IMR-90 (cell line): ENCODE data around the gene DNAH17. TPM values are rescaled to one million over a fixed set of nuclear protein-coding genes. Genes with fewer than 3 reads are reported as not detected.

Experiments
- ATAC-seq: fragments of 200-7000 bp; cut with Tn5 transposase; 2 replicates; pipeline ENCODE4 v1.9.1; 2020; ENCODE audit warnings: low read depth, mild to moderate bottlenecking, moderate library complexity
- BruUV-seq: library from RNA; stranded (reverse); fragments of 400-500 nt; replicated peaks from 2 replicates; lab custom pipeline; 2021; lab: Mats Ljungman, UMichigan
- CTCF ChIA-PET: fragments of 300-600 bp; formaldehyde crosslinking; extraction: SDS; loops from one replicate; lab custom pipeline; 2021; ENCODE audit warnings: antibody characterized with exemption; lab: Yijun Ruan, JAX
- POLR2A ChIA-PET: fragments of 300-600 bp; sonication (Branson Sonifier 250); formaldehyde crosslinking; loops from one replicate; lab custom pipeline; 2022; ENCODE audit warnings: antibody characterized with exemption; ENCODE audit not compliant: unreplicated experiment; lab: Charles Lee
- DNase-seq: peaks from one replicate; pipeline ENCODE4 v3.0.0; 2013
- H2AFZ ChIP-seq: replicated peaks from 2 replicates; pipeline ENCODE3; 2013; ENCODE audit warnings: low read length, mild to moderate bottlenecking; ENCODE audit not compliant: poor library complexity
- H2AK5ac ChIP-seq: 2 replicates; pipeline ENCODE4 v1.6.1; 2013; ENCODE audit warnings: low read depth, low read length, inconsistent platforms
- H2AK9ac ChIP-seq: replicated peaks from 2 replicates; pipeline ENCODE3; 2013; ENCODE audit warnings: mild to moderate bottlenecking, low read depth, low read length, moderate library complexity; ENCODE audit not compliant: poor library complexity
- H2BK120ac ChIP-seq: 2 replicates; pipeline ENCODE4 v1.6.1; 2013; ENCODE audit warnings: low read depth, low read length, inconsistent platforms
- H2BK15ac ChIP-seq: 3 replicates; pipeline ENCODE4 v1.6.1; 2013; ENCODE audit warnings: low read depth, low read length, inconsistent platforms
- H2BK20ac ChIP-seq: 2 replicates; pipeline ENCODE4 v1.6.1; 2013; ENCODE audit warnings: low read depth, mild to moderate bottlenecking, inconsistent platforms, low read length, moderate library complexity
- H2BK5ac ChIP-seq: 2 replicates; pipeline ENCODE4 v1.6.1; 2013; ENCODE audit warnings: mild to moderate bottlenecking, low read depth, low read length, inconsistent platforms; ENCODE audit not compliant: poor library complexity, severe bottlenecking
- H3K14ac ChIP-seq: replicated peaks from 2 replicates; pipeline ENCODE4 v1.6.1; 2013; ENCODE audit warnings: low read depth, low read length, inconsistent platforms
- H3K18ac ChIP-seq: 2 replicates; pipeline ENCODE4 v1.6.1; 2013; ENCODE audit warnings: low read depth, low read length, control low read depth
- H3K23ac ChIP-seq: 2 replicates; pipeline ENCODE4 v1.6.1; 2013; ENCODE audit warnings: low read depth, low read length, inconsistent platforms
- H3K27ac ChIP-seq: 2 replicates; pipeline ENCODE4 v1.5.1; 2013; ENCODE audit warnings: mild to moderate bottlenecking, control low read depth, low read length; ENCODE audit not compliant: insufficient read depth
- H3K27me3 ChIP-seq: 2 replicates; pipeline ENCODE4 v1.6.1; 2013; ENCODE audit warnings: low read length; ENCODE audit not compliant: control insufficient read depth, insufficient read depth
- H3K36me3 ChIP-seq: 2 replicates; pipeline ENCODE4 v1.6.1; 2013; ENCODE audit warnings: low read length, mixed read lengths; ENCODE audit not compliant: control insufficient read depth, insufficient read depth
- H3K4ac ChIP-seq: 2 replicates; pipeline ENCODE4 v1.6.1; 2013; ENCODE audit warnings: low read depth, low read length, inconsistent platforms
- H3K4me1 ChIP-seq: 2 replicates; pipeline ENCODE4 v1.6.1; 2013; ENCODE audit warnings: low read length, mixed read lengths; ENCODE audit not compliant: control insufficient read depth, insufficient read depth
- H3K4me2 ChIP-seq: 2 replicates; pipeline ENCODE4 v1.6.1; 2013; ENCODE audit warnings: low read depth, mild to moderate bottlenecking, control low read depth, low read length, moderate library complexity
- H3K4me3 ChIP-seq: 2 replicates; pipeline ENCODE4 v1.5.1; 2013; ENCODE audit warnings: low read depth, mild to moderate bottlenecking, control low read depth, low read length, moderate library complexity; ENCODE audit not compliant: insufficient read depth
- H3K56ac ChIP-seq: 2 replicates; pipeline ENCODE4 v1.6.1; 2013; ENCODE audit warnings: low read length, inconsistent platforms; ENCODE audit not compliant: insufficient read depth; ENCODE audit errors: extremely low read depth
- H3K79me1 ChIP-seq, 2 experiments: 2 replicates each; pipeline ENCODE4 v1.6.1; 2013; ENCODE audit warnings: low read length in 2 of 2, inconsistent platforms in 1 of 2, low read depth in 1 of 2
- H3K9ac ChIP-seq: 2 replicates; pipeline ENCODE4 v1.6.1; 2013; ENCODE audit warnings: low read depth, low read length, control low read depth
- H3K9me1 ChIP-seq: 2 replicates; pipeline ENCODE4 v1.6.1; 2013; ENCODE audit warnings: low read length, inconsistent platforms; ENCODE audit not compliant: insufficient read depth
- H3K9me3 ChIP-seq: 2 replicates; pipeline ENCODE4 v1.6.1; 2013; ENCODE audit warnings: low read length; ENCODE audit not compliant: control insufficient read depth, insufficient read depth
- H4K20me1 ChIP-seq: 2 replicates; pipeline ENCODE4 v1.6.1; 2013; ENCODE audit warnings: low read length, inconsistent platforms; ENCODE audit not compliant: insufficient read depth
- H4K5ac ChIP-seq: 2 replicates; pipeline ENCODE4 v1.6.1; 2013; ENCODE audit warnings: mild to moderate bottlenecking, low read depth, low read length, control low read depth
- H4K8ac ChIP-seq, 2 experiments: 2 replicates each; pipeline ENCODE4 v1.6.1; 2013; ENCODE audit warnings: low read depth in 2 of 2, low read length in 2 of 2, control low read depth in 1 of 2, inconsistent platforms in 1 of 2
- H4K91ac ChIP-seq: 2 replicates; pipeline ENCODE4 v1.6.1; 2013; ENCODE audit warnings: low read depth, low read length, inconsistent platforms; ENCODE audit not compliant: insufficient read depth
- BHLHE40 ChIP-seq: fragments of 150-350 bp; IDR thresholded peaks from 2 replicates; pipeline ENCODE4 v1.6.1; 2016; ENCODE audit warnings: mild to moderate bottlenecking, low read depth, low read length
- CEBPB ChIP-seq: IDR thresholded peaks from 2 replicates; pipeline ENCODE4 v1.6.1; 2012; ENCODE audit warnings: low read depth, low read length, improper control_type of control experiment
- CHD1 ChIP-seq: IDR thresholded peaks from 2 replicates; pipeline ENCODE4 v1.6.1; 2012; ENCODE audit warnings: low read depth, low read length, improper control_type of control experiment
- CTCF ChIP-seq: conservative IDR thresholded peaks from 2 replicates; pipeline ENCODE4 v1.5.1; 2012; ENCODE audit warnings: mild to moderate bottlenecking, low read depth, low read length, improper control_type of control experiment
- ELK1 ChIP-seq: fragments of 150-350 bp; IDR thresholded peaks from 2 replicates; pipeline ENCODE4 v1.6.1; 2016; ENCODE audit warnings: low read depth, mild to moderate bottlenecking, low read length, moderate library complexity, borderline replicate concordance
- FOS ChIP-seq: fragments of 150-350 bp; IDR thresholded peaks from 2 replicates; pipeline ENCODE4 v1.6.1; 2016; ENCODE audit warnings: low read depth, low read length
- MAFK ChIP-seq: IDR thresholded peaks from 2 replicates; pipeline ENCODE4 v1.6.1; 2012; ENCODE audit warnings: low read depth, low read length, improper control_type of control experiment
- MAZ ChIP-seq: IDR thresholded peaks from 2 replicates; pipeline ENCODE4 v1.6.1; 2012; ENCODE audit warnings: low read depth, mild to moderate bottlenecking, low read length, improper control_type of control experiment, moderate library complexity, borderline replicate concordance
- MXI1 ChIP-seq: IDR thresholded peaks from 2 replicates; pipeline ENCODE4 v1.6.1; 2012; ENCODE audit warnings: low read depth, mild to moderate bottlenecking, low read length, moderate library complexity, borderline replicate concordance
- NFE2L2 ChIP-seq: fragments of 150-350 bp; IDR thresholded peaks from 2 replicates; pipeline ENCODE4 v1.6.1; 2016; ENCODE audit warnings: low read depth, mild to moderate bottlenecking, low read length
- POLR2A ChIP-seq: IDR thresholded peaks from 2 replicates; pipeline ENCODE4 v1.6.1; 2012; ENCODE audit warnings: mild to moderate bottlenecking, low read depth, low read length
- RAD21 ChIP-seq: IDR thresholded peaks from 2 replicates; pipeline ENCODE4 v1.6.1; 2012; ENCODE audit warnings: low read length, improper control_type of control experiment
- RCOR1 ChIP-seq: IDR thresholded peaks from 2 replicates; pipeline ENCODE4 v1.6.1; 2012; ENCODE audit warnings: mild to moderate bottlenecking, low read length, improper control_type of control experiment; ENCODE audit not compliant: insufficient replicate concordance
- RFX5 ChIP-seq: IDR thresholded peaks from 2 replicates; pipeline ENCODE4 v1.8.0; 2012; ENCODE audit warnings: low read depth, mild to moderate bottlenecking, low read length, moderate library complexity
- SMC3 ChIP-seq: fragments of 150-350 bp; IDR thresholded peaks from 2 replicates; pipeline ENCODE4 v1.6.1; 2016; ENCODE audit warnings: low read depth, mild to moderate bottlenecking, antibody characterized with exemption, low read length, moderate library complexity
- USF2 ChIP-seq: fragments of 150-350 bp; IDR thresholded peaks from 2 replicates; pipeline ENCODE4 v1.6.1; 2017; ENCODE audit warnings: mild to moderate bottlenecking, antibody characterized with exemption, low read length, low read depth
- WGBS, 2 experiments: methylation state at CpG; one replicate each; pipeline versions ENCODE4 v1.1.5 to v1.1.7; 2013; ENCODE audit warnings: missing lambda C conversion rate in 2 of 2; ENCODE audit not compliant: insufficient read length in 1 of 2; ENCODE audit errors: extremely low coverage in 2 of 2; 5-methylcytosine and 5-hydroxymethylcytosine counted together
- dilution Hi-C: fragments of 300-500 bp; cut with HindIII; formaldehyde crosslinking; loops from one replicate; pipeline ENCODE4 v1.14.3; 2018; ENCODE audit warnings: low sequenced_read_pairs; ENCODE audit not compliant: unreplicated experiment
- in situ Hi-C: fragments of 300-500 bp; cut with MboI; formaldehyde crosslinking; loops from 3 replicates; pipeline ENCODE4 v1.14.3; 2019; ENCODE audit warnings: low sequenced_read_pairs, inconsistent platforms, mixed read lengths
- intact Hi-C: fragments of 100-400 bp; cut with micrococcal nuclease; formaldehyde crosslinking; loops from 2 replicates; pipeline ENCODE4 v1.10.0; 2022
- polyA plus RNA-seq, 3 experiments: library from polyadenylated mRNA; depleted of rRNA; stranded (reverse); fragments of >200 nt; gene quantifications; 2 replicates each; pipeline ENCODE4 v1.2.3, GENCODE V29; 2012; ENCODE audit warnings: low replicate concordance in 1 of 3
- total RNA-seq: library from RNA; depleted of rRNA; stranded (reverse); fragments of >200 nt; gene quantifications from 2 replicates; pipeline ENCODE4 v1.2.3, GENCODE V29; 2012

DNAH17 gene
- total and polyA plus RNA-seq, 2 of the 4 experiments (the other 2 are of a cell fraction) = not detected

DNA sequence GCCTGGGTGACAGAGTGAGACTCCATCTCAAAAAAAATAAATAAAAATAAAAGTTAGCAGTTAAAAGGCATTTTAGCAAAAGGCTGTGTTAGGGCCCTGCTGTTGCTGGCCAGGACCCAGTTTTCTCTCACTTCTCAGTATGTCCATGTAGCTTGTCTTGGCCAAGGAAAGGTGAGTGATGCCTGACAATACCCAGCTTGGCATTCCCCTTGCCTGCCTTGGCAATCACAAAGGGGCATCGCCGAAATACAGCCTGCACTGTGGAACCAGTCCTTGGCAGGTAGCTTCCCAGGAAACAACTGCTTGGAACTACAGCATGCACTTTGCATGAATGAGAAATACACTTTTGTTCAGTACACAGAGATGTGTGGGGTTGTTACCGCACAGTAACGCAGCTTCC lies 61.7 kb downstream of the DNAH17 start:
- ATAC-seq (no peak), DNase-seq (no peak)
- dilution Hi-C loops (no loop called here), intact Hi-C loops (no loop called here), in situ Hi-C loops (no loop called here)
- ChIA-PET CTCF (interaction anchor here (0.8 kb wide), 1 partner anchor 18 kb away, joined by 4 read pairs; no protein-coding TSS in a partner anchor), POLR2A (no interaction called here)
- no peak overlapping the region for H3K4me3 ChIP-seq
- no peak for TF ChIP-seq POLR2A
- no peak for TF ChIP-seq RAD21
- TF ChIP-seq RCOR1 = no peak
- no peak for TF ChIP-seq CEBPB
- TF ChIP-seq RFX5 = no peak
- no peak for TF ChIP-seq CHD1
- TF ChIP-seq ELK1 = no peak
- TF ChIP-seq NFE2L2 = no peak
- no peak for TF ChIP-seq MXI1
- no peak for TF ChIP-seq USF2
- TF ChIP-seq SMC3 = no peak
- no peak for TF ChIP-seq MAZ
- no peak for TF ChIP-seq FOS
- TF ChIP-seq CTCF = no peak
- no peak for TF ChIP-seq MAFK
- TF ChIP-seq BHLHE40 = no peak
- H3K23ac ChIP-seq = no peak overlapping the region
- H2AFZ ChIP-seq = no peak overlapping the region
- no peak overlapping the region for H4K91ac ChIP-seq
- no peaks in the 10 kb centered on the region for H3K9me1 ChIP-seq
- peaks cover 6% of the 10 kb centered on the region; the same call in 1 of the 2 replicates for H3K9me3 ChIP-seq
- H2AK9ac ChIP-seq = no peak overlapping the region
- no peak overlapping the region for H3K4me2 ChIP-seq
- H3K27me3 ChIP-seq = peaks cover 20% of the 10 kb centered on the region
- no peaks in the 10 kb centered on the region for H3K4me1 ChIP-seq
- H4K20me1 ChIP-seq = no peaks in the 10 kb centered on the region
- H3K14ac ChIP-seq = no peak overlapping the region
- H3K56ac ChIP-seq = no peak overlapping the region
- H4K5ac ChIP-seq = no peak overlapping the region
- no peaks in the 10 kb centered on the region for H3K36me3 ChIP-seq
- no peak overlapping the region for H2BK120ac ChIP-seq
- H3K4ac ChIP-seq = no peak overlapping the region
- WGBS, 2 experiments = 69% methylated on average over 2 of the region's 4 CpGs; no CpG with 5 or more reads in 1 of the 2 experiments
- H3K18ac ChIP-seq = no peak overlapping the region
- H3K27ac ChIP-seq = no peak overlapping the region
- no peaks in the 10 kb centered on the region for H3K79me1 ChIP-seq
- no peak overlapping the region for H4K8ac ChIP-seq
- no TSS peak for BruUV-seq
- no peak overlapping the region for H2BK20ac ChIP-seq
- H2AK5ac ChIP-seq = no peak overlapping the region
- no peak overlapping the region for H2BK15ac ChIP-seq
- no peak overlapping the region for H3K9ac ChIP-seq
- H2BK5ac ChIP-seq = no peak overlapping the region
